GM21576 (cell line): ENCODE measurements around the gene WNT9A.
"Not testable (repeated sequence)": the region's sequence is repeated elsewhere in the genome, so short reads cannot be mapped to it uniquely, and the experiment has no call there.

ENCODE experiments used
- ATAC-seq: cut with Tn5 transposase; IDR thresholded peaks from one replicate; pipeline ENCODE4 v1.9.1; 2021; ENCODE audit warnings: mild to moderate bottlenecking, moderate library complexity; ENCODE audit not compliant: unreplicated experiment

The WNT9A gene

DNA sequence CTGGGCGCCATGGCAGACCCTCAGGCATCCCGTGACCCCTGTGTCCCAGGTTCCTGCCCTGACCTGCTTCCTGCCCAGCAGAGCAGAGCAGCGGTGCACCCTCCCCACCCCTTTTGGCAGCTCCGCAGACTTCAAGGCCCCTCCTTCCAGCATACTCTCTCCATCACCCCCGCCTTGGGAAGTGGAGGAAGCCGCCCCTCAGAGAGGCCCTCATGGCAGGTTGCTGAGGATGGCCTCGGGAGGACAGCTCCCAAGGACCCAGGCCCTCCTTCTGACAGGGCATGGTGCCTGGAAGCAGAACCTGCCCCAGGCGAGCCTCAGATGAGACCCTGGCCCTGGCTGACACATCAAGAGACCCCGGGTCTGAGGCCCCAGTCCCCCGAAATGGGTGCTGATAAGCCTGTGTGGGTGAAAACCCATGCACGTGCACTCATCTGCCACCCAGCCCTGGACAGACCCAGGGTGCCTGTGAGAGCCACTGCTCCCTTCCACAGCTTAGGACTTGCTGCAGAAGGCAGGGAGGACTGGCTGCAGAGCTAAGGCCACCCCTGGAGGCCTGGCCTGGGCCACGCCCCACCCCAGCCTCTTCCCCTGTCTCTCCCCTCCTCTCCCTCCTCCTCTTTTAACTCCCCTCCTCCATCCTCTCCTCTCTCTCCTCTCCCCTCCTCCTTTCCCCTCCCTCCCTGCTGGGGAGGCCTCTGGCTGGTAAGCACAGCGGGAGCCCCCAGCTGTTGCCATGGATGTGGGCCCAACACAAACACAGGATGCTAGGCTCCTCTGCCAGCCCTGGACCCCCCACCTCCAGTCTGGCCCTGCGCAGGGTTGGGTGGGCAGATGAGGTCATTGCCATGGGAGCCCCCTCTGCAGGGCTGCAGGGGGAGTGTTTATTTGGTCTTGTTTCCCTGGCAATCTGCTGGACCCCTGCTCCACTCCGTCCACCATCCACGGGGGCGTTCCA is 33.7 kb downstream of the WNT9A start:
- ATAC-seq: no peak

DNA sequence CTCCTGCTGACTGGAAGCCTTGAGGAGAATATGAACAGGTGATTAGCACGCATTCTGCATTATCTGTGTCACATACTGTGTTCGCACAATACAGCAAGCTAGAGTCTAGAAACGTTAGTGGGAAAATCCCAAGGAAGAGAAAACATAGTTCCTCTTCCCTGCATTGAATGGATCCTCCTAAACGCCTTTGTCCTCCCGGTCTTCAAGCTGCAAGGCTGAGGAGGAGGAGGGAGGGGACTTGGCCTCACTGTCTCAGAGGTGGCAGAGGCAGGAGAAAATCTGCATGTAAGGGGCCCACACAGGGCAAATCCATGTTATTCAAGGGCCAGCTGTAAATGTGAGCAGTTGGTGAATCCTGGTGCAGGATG is 34.4 kb downstream of the WNT9A start:
- ATAC-seq: no peak

DNA sequence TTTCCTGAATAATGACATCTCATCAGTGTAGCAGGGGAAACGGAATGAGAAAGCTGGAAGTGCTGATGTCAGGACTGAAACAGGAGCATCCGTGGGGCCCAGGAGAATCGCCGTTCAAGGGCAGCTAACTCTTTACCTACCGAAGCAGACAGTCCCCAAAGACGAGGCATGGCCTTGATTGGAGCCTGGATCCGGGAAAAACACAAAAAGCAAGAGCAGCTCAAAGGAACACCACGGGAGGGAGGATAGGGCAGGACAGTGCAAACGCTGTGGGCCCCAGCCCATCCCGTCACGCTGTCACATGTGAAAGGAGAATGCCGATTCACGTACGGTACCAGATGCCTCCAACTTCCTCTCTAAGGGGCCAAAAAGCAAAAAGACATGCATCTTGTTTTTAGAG is 34.9 kb downstream of the WNT9A start:
- no peak for ATAC-seq

DNA sequence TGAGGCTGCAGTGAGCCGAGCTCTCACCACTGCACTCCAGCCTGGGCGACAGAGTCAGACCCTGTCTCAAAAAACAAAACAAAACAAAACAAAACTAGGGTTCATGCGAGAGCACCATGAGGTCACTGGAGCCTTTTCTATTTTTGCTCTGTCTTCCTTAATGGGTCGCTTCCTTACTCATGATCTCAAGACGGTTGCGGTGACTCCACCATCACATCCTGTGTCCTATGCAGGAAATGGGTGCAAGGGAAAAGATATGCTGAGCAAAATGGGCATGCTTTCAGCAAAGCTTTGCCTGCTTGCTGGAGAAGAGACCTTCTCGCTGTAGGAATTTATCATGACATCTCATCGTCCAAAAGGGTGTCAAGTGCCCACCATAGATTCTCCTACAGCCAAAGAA is 36.4 kb downstream of the WNT9A start:
- no peak for ATAC-seq

DNA sequence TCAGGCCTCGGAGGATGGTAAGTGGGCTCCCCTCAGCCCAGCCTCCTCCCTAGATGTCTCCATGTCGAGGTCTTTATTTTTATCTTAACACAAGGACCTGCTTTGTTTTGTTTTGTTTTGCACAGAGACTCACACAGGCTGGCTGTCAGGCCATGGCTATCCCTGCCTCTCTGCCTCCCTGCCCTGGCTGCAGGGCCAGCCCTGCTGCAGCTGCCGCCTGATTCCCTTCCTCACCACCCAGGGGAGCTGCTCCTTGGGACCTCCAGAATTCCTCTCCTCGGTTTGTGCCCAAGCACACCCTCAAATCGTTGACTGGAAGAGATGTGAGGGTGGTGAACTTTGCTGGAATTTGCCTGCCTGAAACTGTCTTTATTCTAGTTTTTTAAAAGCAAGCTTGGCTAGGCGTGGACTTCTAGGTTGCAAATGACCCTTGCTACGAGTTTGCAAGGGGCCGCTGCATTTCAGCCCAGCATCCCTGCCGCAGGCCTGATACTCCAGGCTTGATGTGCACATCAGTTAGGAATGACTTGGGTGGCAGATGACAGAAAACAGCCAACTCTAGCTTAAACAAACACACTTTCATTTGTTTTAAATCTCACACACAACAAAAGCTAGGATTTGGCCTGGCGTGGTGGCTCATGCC is 37.1 kb downstream of the WNT9A start:
- no peak for ATAC-seq

DNA sequence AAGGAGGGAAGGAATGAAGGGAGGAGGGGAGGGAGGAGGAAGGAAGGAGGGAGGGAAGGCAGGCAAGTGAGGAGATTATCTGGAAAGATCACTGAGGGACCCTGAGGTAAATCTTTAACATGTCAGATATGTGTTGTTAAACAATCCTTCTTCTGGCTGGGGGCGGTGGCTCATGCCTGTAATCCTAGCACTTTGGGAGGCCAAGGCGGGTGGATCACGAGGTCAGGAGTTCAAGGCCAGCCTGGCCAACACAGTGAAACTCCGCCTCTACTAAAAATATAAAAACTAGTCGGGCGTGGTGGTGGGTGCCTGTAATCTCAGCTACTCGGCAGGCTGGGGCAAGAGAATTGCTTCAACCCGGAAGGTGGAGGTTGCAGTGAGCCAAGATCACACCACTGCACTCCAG is 37.8 kb downstream of the WNT9A start:
- ATAC-seq: not testable (repeated sequence)

DNA sequence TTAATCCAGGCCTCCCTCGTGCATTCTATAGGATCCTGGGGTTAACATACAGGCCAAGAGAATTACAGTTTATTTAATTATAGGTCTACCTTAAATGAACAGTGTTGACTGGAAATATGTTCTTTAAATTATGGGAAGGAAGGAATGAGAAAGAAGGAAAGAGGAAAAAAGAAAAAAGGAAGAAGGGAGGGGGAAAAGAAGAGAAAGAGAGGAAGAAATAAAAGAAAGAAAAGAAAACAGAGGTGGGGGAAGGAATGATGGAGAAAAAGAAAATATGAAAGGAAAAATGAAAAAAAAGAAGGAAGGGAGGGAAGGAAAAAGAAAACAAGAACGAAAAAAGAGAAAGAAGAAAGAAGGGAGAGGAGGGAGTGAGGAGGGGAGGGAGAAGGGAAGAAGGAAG is 38.5 kb downstream of the WNT9A start:
- no peak for ATAC-seq

DNA sequence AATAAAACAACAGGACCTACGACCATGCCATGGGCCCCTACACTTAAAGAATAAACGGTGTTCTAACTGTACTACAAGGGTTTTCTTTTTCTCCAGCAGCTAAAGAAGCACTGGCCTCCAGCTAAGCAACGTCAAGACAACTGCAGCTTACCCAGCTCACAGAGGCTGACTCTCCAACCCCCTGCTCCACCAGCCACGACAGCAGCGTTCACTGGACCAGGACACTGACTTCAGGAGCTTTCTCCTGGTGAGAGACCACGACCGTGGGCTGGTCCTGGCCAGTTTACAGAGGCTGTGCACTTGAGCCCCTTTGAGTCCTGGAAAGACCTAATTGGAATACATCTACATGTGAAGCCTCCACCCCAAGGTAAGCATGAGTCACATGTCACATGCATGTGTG is 39.4 kb downstream of the WNT9A start:
- ATAC-seq: no peak

DNA sequence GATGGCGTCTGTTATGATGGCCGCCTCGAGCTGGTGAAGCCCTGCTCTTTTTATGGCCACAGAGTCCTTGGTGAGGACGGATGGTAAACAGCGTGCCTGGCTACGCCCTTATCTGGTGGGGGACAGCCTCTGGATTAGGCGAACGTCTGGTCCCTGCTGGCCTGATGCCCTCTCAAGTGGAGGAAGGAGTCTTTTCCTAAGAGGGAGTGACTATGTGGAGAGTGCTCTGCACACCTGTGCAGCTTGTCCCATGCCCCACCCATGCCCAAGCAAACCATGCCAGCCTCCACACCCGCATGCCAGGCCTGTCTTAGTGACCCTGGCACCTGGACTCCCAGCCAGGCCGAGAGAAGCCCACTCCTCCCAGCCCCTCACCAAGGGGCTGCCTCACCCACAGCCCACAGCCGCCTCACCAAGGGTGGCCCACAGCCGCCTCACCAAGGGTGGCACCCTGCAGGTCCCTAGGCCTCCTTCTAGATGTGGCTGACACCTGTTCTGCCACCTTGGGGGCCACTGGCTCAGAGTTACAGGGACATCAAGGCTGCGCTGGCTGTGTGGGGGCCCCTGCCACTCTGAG is 40.2 kb downstream of the WNT9A start:
- no peak for ATAC-seq

DNA sequence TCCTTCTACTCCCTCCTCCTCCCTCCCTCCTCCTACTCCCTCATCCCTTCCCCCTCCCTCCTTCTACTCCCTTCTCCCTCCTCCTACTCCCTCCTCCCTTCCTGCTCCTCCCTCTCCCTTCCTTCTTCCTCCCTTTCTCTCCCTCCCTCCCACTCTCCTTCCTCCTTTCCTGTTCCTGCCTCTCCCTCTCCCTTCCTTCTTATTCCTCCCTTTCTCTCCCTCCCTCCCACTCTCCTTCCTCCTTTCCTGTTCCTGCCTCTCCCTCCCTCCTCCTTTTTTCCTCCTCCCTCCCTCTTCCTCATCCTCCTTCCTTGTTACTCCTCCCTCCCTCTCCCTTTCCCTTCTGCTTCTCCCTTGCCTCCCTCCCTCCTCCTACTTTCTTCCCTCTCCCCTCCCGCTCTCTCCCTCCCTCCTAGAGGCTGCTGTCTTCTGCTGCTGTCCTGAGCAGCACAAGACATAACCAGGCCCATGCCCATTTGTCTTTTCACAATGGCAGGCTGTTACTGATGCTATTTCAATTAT is 41.1 kb downstream of the WNT9A start:
- ATAC-seq: no peak

DNA sequence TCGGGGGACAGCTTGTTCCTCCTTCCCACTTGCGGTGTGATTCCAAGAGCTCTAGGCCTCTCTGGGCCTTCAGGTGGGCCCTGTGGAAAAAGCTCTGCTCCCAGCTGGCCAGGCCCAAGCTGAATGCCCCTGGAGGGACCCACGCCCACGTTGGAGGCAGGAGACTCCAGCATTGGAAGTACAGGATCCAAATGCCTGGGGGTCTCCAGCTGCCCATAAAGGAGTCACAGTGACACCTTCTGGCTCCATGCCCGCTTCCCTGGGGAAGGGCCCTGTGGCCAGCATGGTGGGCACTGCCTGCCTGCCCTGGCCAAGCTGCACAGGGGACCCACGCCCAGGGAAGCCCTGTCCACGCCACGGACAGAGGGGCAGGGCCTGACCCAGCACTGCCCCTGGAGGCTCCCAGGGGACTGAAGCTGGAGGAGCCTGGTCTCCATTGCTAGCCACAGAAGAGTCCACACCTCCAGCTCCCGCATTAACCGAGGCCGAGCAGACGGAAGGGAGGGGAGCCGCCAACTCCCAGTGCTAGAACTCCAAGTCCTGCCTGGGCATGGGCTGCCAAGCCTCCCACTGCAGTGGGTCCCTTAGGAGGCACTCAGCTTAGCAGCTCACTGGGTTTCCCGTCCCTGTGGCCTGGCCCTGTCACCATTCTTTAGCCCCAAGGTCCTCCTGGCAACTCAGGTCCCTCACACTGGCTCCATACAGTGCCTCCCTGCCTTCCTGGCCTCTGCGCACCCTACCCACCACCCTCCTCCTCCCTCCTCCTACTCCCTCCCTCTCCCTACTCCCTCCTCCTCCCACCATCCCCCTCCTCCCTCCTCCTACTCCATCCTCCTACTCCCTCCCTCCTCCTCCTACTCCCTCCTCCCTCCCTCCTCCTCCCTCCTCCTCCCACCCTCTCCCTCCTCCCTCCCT is 41.9 kb downstream of the WNT9A start:
- no peak for ATAC-seq

DNA sequence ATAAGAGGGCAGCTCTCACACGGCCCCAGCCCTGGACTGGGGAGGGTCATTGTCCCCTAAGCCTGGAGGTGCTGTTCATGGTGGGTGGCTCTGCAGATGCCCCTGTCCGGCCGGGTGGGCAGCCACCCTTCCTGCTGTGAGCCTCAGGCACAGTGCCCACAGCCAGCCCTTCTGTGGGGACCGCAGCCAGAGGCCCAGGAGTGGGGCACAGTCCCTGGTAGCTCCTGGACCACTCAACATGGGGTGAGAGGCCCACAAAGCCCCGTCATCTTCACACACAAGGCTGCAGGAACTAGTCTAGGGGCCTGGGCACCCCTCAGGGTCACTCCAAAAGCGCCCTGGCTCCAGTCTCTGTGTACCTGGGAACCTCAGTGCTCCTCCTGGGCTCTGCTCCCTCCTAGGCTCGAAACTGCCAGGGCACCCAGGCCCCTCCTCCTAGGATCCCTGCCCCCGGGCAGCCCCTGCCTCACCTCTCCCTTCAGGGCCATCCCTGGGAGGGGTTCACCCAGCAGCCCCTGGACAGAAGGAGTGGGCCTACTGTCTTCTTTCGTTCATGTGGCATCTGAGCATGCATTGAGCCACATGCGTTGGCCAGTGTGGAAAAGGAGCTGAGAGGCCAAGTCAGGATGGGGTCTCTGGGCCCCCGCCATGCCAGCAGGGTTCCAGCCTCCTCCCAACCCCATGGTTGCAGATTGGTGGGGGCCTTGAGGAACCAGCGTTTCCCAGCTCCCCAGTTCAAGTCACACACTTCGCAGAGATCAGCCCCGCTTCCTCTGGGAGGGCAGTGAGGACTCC is 43.0 kb downstream of the WNT9A start:
- ATAC-seq: no peak

DNA sequence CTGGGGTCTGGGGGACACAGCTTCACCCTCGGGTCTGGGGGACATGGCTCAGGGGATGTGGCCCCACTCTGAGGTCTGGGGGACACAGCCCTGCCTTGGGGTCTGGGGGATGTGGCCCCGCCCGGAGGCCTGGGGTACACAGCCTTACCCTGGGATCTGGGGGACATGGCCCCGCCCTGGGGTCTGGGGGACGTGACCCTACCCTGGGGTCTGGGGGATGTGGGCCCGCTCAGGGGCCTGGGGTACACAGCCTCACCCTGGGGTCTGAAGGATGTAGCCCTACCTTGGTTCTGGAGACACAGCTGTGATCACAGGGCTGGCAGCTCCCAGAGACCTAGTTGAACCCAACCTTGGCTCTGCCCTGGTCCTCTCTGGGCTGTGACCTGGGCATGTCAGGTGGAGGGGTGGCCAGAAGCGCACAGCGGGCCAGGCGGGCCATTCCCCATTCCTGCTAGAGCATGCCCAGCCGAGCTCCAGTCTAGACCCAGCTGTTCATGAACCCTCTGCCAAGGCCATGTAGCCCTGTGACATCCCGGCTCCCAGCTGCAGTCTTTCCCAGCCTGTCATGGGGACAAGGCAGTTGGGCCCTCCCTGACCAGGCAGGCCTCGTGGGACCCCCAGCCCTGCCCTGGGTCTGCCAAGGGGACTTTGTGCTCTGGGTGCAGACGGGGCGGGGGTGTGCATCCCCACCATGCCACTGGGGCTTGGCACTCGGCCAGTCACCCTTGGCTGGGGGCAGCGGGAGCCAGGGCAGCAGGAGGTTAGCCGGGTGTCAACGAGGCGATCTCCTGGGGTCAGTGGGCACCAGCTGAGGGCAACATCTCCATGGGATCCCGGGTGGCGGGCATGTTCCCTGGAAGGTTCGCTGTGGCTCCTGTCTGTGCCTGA is 43.9 kb downstream of the WNT9A start:
- ATAC-seq: no peak

DNA sequence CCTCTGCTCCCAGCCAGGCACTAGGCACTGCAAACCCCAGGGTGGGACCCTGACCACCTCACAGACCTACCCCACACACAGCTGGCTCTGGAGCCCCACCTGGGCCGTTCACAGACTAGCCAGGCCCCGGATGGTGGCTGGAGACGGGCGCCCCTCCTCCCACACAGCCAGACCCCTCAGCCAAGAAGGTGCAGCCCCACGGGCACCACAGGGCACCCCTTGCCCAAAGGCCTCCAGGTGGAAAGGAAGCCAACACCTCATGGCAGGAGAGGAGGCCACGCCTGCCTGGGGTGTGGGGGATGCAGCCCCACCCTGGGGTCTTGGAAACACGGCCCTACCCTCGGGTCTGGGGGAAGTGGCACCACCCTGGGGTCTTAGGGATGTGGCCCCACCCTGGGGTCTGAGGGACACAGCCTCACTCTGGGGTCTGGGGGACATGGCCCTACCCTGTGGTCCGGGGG is 44.6 kb downstream of the WNT9A start:
- ATAC-seq: no peak

DNA sequence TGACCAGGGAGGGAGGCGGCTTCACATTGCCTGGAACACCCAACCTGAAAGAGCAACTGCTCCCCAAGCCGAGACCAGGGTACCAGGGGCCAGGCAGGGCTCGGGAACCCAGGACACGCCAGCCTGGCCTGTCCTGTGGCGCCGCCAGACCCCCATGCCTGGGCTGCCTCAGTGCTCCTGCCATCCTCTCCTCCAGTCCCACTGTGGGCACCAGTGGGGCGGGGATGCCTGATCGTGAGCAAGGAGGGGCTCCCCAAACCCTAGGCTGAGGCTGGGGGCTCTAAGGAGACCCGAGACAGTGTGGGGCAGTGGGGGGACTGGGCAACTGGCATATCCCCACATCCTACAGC is 45.1 kb downstream of the WNT9A start:
- ATAC-seq: no peak

DNA sequence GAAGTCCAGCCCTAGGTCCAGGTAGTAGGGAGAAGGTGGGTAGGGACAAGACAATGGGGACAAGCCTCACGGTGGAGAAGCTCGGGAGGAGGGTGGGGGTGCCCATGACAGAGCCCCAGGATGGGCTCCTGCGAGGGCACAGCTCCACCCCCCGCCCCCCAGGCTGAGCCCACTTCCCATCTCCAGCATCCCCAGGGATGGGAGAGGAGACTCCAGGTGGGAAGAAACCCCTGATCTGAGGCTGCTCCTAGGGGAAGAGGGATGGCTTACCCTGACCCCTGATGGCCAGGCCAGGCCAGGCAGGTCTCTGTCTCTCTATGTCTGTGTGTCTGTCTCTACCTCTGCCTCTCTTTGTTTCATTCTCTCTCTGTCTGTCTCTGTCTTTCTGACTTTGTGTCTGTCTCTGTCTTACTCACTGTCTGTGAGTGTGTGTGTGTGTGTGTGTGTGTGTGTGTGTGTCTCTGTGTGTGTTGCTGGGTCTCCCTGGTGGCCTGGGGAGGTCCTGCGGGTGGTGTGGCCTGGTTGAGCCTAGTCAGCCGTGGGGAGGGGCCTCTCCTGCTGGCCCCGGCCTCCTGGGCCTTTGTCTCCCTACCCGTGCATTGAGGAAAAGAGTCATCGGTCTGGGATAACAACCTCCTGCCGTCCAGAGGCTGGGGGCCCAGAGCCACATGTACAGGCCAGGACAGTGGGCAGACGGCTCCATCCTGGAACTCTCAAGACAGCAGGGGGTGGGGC is 45.7 kb downstream of the WNT9A start:
- ATAC-seq: no peak

DNA sequence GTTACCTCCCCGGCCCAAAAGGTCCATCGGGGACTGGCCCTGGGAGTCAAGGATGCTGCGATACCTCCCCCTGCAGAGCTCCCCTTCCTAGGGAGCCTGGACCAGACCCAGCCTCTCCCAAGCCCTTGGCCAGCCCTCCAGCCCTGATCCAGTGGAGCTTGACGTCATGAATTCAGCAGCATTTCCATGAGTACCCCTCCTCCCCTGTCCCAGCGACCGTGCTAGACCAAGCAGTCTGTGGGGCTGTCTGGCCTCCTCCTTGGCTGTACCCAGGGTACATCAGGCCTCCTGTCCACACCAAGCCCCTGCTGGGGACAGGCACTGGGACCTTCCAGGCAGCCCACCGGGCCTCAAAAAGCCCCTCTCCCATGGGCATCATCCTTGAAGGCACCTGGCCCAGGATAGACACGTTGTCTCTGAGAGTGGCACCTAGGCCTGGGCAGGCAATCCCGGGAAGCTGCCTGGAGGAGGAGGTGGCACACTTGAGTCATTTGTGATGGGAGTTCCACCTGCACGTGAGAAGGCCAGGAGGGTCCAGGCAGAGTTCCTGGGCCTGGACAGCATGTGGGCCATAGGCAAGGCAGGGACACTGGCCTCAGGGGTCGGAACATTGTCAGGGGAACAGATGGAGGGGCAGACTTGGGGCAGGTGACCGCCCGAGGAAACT is 46.4 kb downstream of the WNT9A start:
- ATAC-seq: no peak

DNA sequence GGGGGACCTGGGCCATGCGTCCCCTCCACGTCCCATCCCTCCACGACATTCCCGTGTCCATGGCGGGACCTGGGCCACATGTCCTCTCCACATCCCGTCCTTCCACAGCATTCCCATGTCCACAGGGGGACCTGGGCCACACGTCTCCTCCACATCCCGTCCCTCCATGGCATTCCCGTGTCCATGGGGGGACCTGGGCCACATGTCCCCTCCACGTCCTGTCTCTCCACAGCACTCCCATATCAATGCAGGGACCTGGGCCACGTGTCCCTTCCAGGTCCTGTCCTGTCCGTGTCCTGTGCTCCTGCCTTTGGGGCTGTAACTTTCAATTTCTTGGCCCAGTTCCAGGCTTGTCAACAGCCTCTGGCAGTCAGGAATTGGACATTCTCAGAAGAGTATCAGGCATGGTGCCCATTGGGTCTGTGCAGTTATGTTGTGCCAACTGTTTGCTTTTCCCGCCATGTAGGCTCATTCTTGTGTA is 47.1 kb downstream of the WNT9A start:
- no peak for ATAC-seq
